GM19238 (cell line): ENCODE measurements around the gene GPS1.
A peak's percentile ranks its signal among the peaks of the same experiment; 100 is the strongest.

Source experiments
- DNase-seq: peaks from one replicate; pipeline ENCODE4 v3.0.0; 2011; ENCODE audit warnings: low spot score; ENCODE audit not compliant: insufficient read length

The GPS1 gene

GRCh38 chr17:82051776-82052637 lies at the start of gene GPS1, which contains the start of gene RFNG:
TSS of gene GPS1 (plus strand) at chr17:82051898. CDS start at chr17:82051932, 34 bp downstream.
TSS of gene RFNG (minus strand) at chr17:82051811. CDS start at chr17:82051766, 45 bp downstream.
- peak; percentile 98 for DNase-seq

- no peak for DNase-seq
Measured at GRCh38 chr17:82003411-82004381, 48.0 kb upstream of the GPS1 start.

- DNase-seq = no peak
Measured at GRCh38 chr17:82004517-82005455, 46.9 kb upstream of the GPS1 start.

- no peak for DNase-seq
Measured at GRCh38 chr17:82005701-82006348, 45.9 kb upstream of the GPS1 start.

- no peak for DNase-seq
Measured at GRCh38 chr17:82006468-82007227, 45.0 kb upstream of the GPS1 start.

- DNase-seq = no peak
Measured at GRCh38 chr17:82007228-82007494, 44.5 kb upstream of the GPS1 start.

- DNase-seq = no peak
Measured at GRCh38 chr17:82007495-82008257, 44.0 kb upstream of the GPS1 start.

GRCh38 chr17:82008258-82008940 lies 43.3 kb upstream of the GPS1 start:
- DNase-seq = no peak

- no peak for DNase-seq
Measured at GRCh38 chr17:82008941-82009405, 42.7 kb upstream of the GPS1 start.

GRCh38 chr17:82009413-82009812 lies 42.3 kb upstream of the GPS1 start:
- no peak for DNase-seq

- DNase-seq = no peak
Measured at GRCh38 chr17:82010575-82011525, 40.8 kb upstream of the GPS1 start.

GRCh38 chr17:82011617-82012187 lies 40.0 kb upstream of the GPS1 start:
- DNase-seq = no peak

- DNase-seq = no peak
Measured at GRCh38 chr17:82012261-82012639, 39.4 kb upstream of the GPS1 start.

GRCh38 chr17:82012640-82013295 lies 38.9 kb upstream of the GPS1 start:
- DNase-seq = no peak

GRCh38 chr17:82013341-82013740 lies 38.4 kb upstream of the GPS1 start:
- DNase-seq = no peak

GRCh38 chr17:82013772-82014321 lies 37.9 kb upstream of the GPS1 start:
- DNase-seq = no peak
